ENCODE results near the gene DROSHA.

DROSHA gene

GRCh38 chr5:31445041-31445600 is 86.8 kb downstream of the DROSHA start:
- Histone ChIP-seq H3K79me2 (ENCODE audit: low read length) (no peaks in the 10 kb centered on the region), H3F3A (ENCODE audit: insufficient read depth, low read length) (no peaks in the 10 kb centered on the region), H3K27me3 (replicated peaks; ENCODE audit: insufficient read depth, low read length) (no peaks in the 10 kb centered on the region), H3K4me2 (ENCODE audit: low read depth, low read length) (no peak overlapping the region), H3K36me3 (replicated peaks; ENCODE audit: insufficient read depth, low read length) (0 out of 2 replicates have a peak, but pooled peaks cover 6% of the 10 kb centered on the region), H3K9me2 (replicated peaks; ENCODE audit: insufficient read depth, low read length) (no peaks in the 10 kb centered on the region), H2AFZ (ENCODE audit: low read length) (no peak overlapping the region), H4K20me1 (ENCODE audit: insufficient read depth, low read length) (no peaks in the 10 kb centered on the region), H3K4me1 (ENCODE audit: low read length) (no peaks in the 10 kb centered on the region), H3K4me3 (ENCODE audit: low read length) (no peak overlapping the region), H3K27ac (ENCODE audit: low read length) (no peak overlapping the region), H3K9ac (ENCODE audit: low read length) (no peak overlapping the region), H3K9me3 (replicated peaks; ENCODE audit: insufficient read depth, low read length) (no peaks in the 10 kb centered on the region)
- DNase-seq = no peak
- TF ChIP-seq CTCF (IDR thresholded peaks at IDR 0.05; ENCODE audit: low read length) = no peak
- no peak for TF ChIP-seq EZH2phosphoT487 (IDR thresholded peaks at IDR 0.05; ENCODE audit: low read length)
- TF ChIP-seq EZH2 (optimal IDR thresholded peaks at IDR 0.05; ENCODE audit: low read depth, low read length) = no peak

- TF ChIP-seq EZH2phosphoT487 (IDR thresholded peaks at IDR 0.05; ENCODE audit: low read length) = no peak
- no peak for TF ChIP-seq EZH2 (optimal IDR thresholded peaks at IDR 0.05; ENCODE audit: low read depth, low read length)
- TF ChIP-seq CTCF (IDR thresholded peaks at IDR 0.05; ENCODE audit: low read length) = no peak
- Histone ChIP-seq H3K27ac (ENCODE audit: low read length) (no peak overlapping the region), H3K36me3 (replicated peaks; ENCODE audit: insufficient read depth, low read length) (0 out of 2 replicates have a peak, but pooled peaks cover 6% of the 10 kb centered on the region), H3K4me1 (ENCODE audit: low read length) (no peaks in the 10 kb centered on the region), H3K4me2 (ENCODE audit: low read depth, low read length) (no peak overlapping the region), H3F3A (ENCODE audit: insufficient read depth, low read length) (no peaks in the 10 kb centered on the region), H3K79me2 (ENCODE audit: low read length) (no peaks in the 10 kb centered on the region), H4K20me1 (ENCODE audit: insufficient read depth, low read length) (no peaks in the 10 kb centered on the region), H3K4me3 (ENCODE audit: low read length) (no peak overlapping the region), H3K9ac (ENCODE audit: low read length) (no peak overlapping the region), H3K9me3 (replicated peaks; ENCODE audit: insufficient read depth, low read length) (no peaks in the 10 kb centered on the region), H2AFZ (ENCODE audit: low read length) (no peak overlapping the region), H3K9me2 (replicated peaks; ENCODE audit: insufficient read depth, low read length) (no peaks in the 10 kb centered on the region), H3K27me3 (replicated peaks; ENCODE audit: insufficient read depth, low read length) (no peaks in the 10 kb centered on the region)
- no peak for DNase-seq
Observed at GRCh38 chr5:31443572-31443971, 88.3 kb downstream of the DROSHA start.

GRCh38 chr5:31442058-31442745 is 89.7 kb downstream of the DROSHA start:
- no peak overlapping the region for H3K4me3 ChIP-seq (ENCODE audit: low read length)
- H3K27ac ChIP-seq (ENCODE audit: low read length) = no peak overlapping the region
- no peaks in the 10 kb centered on the region for H3K36me3 ChIP-seq (replicated peaks; ENCODE audit: insufficient read depth, low read length)
- TF ChIP-seq CTCF (IDR thresholded peaks at IDR 0.05; ENCODE audit: low read length) (no peak), EZH2phosphoT487 (IDR thresholded peaks at IDR 0.05; ENCODE audit: low read length) (no peak), EZH2 (optimal IDR thresholded peaks at IDR 0.05; ENCODE audit: low read depth, low read length) (no peak)
- DNase-seq = no peak
- no peak overlapping the region for H3K9ac ChIP-seq (ENCODE audit: low read length)
- H3K4me1 ChIP-seq (ENCODE audit: low read length) = no peaks in the 10 kb centered on the region
- no peaks in the 10 kb centered on the region for H4K20me1 ChIP-seq (ENCODE audit: insufficient read depth, low read length)
- H2AFZ ChIP-seq (ENCODE audit: low read length) = no peak overlapping the region
- no peaks in the 10 kb centered on the region for H3K9me2 ChIP-seq (replicated peaks; ENCODE audit: insufficient read depth, low read length)
- H3K9me3 ChIP-seq (replicated peaks; ENCODE audit: insufficient read depth, low read length) = no peaks in the 10 kb centered on the region
- H3K79me2 ChIP-seq (ENCODE audit: low read length) = no peaks in the 10 kb centered on the region
- no peaks in the 10 kb centered on the region for H3F3A ChIP-seq (ENCODE audit: insufficient read depth, low read length)
- no peak overlapping the region for H3K4me2 ChIP-seq (ENCODE audit: low read depth, low read length)
- no peaks in the 10 kb centered on the region for H3K27me3 ChIP-seq (replicated peaks; ENCODE audit: insufficient read depth, low read length)

All from MM.1S (cell line).